Stimulated activated naive CD4-positive, alpha-beta T cell treated with Interleukin-2 at 50 U/mL for 16 hours (primary cell): ENCODE results near the gene GRM4.
A peak's percentile ranks its signal among the peaks of the same experiment; 100 is the strongest.

Source experiments
- DNase-seq: peaks from one replicate; lab custom pipeline; 2025; lab: John Stamatoyannopoulos, UW

GRM4 gene

GRCh38 chr6:34157236-34157830, 11.4 kb upstream of the GRM4 start:
- no peak for DNase-seq

- DNase-seq = no peak
Measured at GRCh38 chr6:34155471-34156300, 9.8 kb upstream of the GRM4 start.

- peak; percentile 50 for DNase-seq
Measured at GRCh38 chr6:34154668-34155447, 9.0 kb upstream of the GRM4 start.

- DNase-seq = no peak
Measured at GRCh38 chr6:34152806-34153520, 7.1 kb upstream of the GRM4 start.

- no peak for DNase-seq
Measured at GRCh38 chr6:34152042-34152524, 6.2 kb upstream of the GRM4 start.

GRCh38 chr6:34151321-34152041, 5.6 kb upstream of the GRM4 start:
- no peak for DNase-seq

- no peak for DNase-seq
Measured at GRCh38 chr6:34150766-34151165, 4.9 kb upstream of the GRM4 start.

GRCh38 chr6:34149831-34150400, 4.0 kb upstream of the GRM4 start:
- DNase-seq = no peak

GRCh38 chr6:34149452-34149810, 3.5 kb upstream of the GRM4 start:
- no peak for DNase-seq

- DNase-seq = no peak
Measured at GRCh38 chr6:34148631-34149451, 3.0 kb upstream of the GRM4 start.

- DNase-seq = no peak
Measured at GRCh38 chr6:34147906-34148630, 2.2 kb upstream of the GRM4 start.

GRCh38 chr6:34146801-34147592, 1.1 kb upstream of the GRM4 start:
- no peak for DNase-seq

GRCh38 chr6:34145161-34146020, 496 bp downstream of the GRM4 start:
- no peak for DNase-seq

GRCh38 chr6:34144581-34145160, 1.2 kb downstream of the GRM4 start:
- no peak for DNase-seq

GRCh38 chr6:34143884-34144580, 1.9 kb downstream of the GRM4 start:
- DNase-seq = peak; percentile 29

GRCh38 chr6:34143196-34143883, 2.5 kb downstream of the GRM4 start:
- no peak for DNase-seq
